Prostate gland (tissue), 2 donors: ENCODE measurements around the gene TRPM4. TPM values are rescaled to one million over a fixed set of nuclear protein-coding genes. Genes with fewer than 3 reads are reported as not detected.
A peak's percentile ranks its signal among the peaks of the same experiment; 100 is the strongest.
"Not testable (repeated sequence)": the region's sequence is repeated elsewhere in the genome, so short reads cannot be mapped to it uniquely, and the experiment has no call there.

Experiments used
- DNase-seq: peaks from one replicate; pipeline ENCODE4 v3.0.0-alpha.2; 2019; ENCODE audit warnings: low spot score
- H3K27ac ChIP-seq, 2 donors: fragments of 200-600 bp; sonication (generic); 2 replicates each; pipeline ENCODE4 v1.5.1; 2017 to 2019
- H3K27me3 ChIP-seq: fragments of 200-600 bp; sonication (generic); replicated peaks from 2 replicates; pipeline ENCODE4 v1.5.1; 2019; ENCODE audit not compliant: insufficient read depth
- H3K36me3 ChIP-seq, 2 donors: fragments of 200-600 bp; sonication (generic); 1 replicate in 1 of 2; 2 replicates in 1 of 2; pipeline versions ENCODE4 v1.5.1 to v1.8.1; 2017 to 2019
- H3K4me1 ChIP-seq: fragments of 200-600 bp; sonication (generic); replicated peaks from 2 replicates; pipeline ENCODE4 v1.5.1; 2019
- H3K4me3 ChIP-seq, 2 donors: fragments of 200-600 bp; sonication (generic); 2 replicates each; pipeline ENCODE4 v1.5.1; 2017 to 2019
- H3K9me3 ChIP-seq: fragments of 200-600 bp; sonication (generic); 2 replicates; pipeline ENCODE4 v1.5.1; 2017
- POLR2A ChIP-seq: fragments of 450-650 bp; IDR thresholded peaks from one replicate; pipeline ENCODE4 v1.6.1; 2016; ENCODE audit warnings: antibody characterized with exemption, mild to moderate bottlenecking
- POLR2AphosphoS5 ChIP-seq: sonication (generic); formaldehyde crosslinking; IDR thresholded peaks from one replicate; pipeline ENCODE4 v1.6.1; 2017; ENCODE audit warnings: antibody characterized with exemption
- WGBS: methylation state at CpG from one replicate; pipeline ENCODE4 v1.1.5; 2018; 5-methylcytosine and 5-hydroxymethylcytosine counted together
- intact Hi-C: fragments of 100-400 bp; cut with DNase I; formaldehyde crosslinking; loops from one replicate; pipeline ENCODE4 v1.14.2; 2022
- total RNA-seq, 2 donors: library from RNA; depleted of rRNA; stranded (reverse); fragments of >200 nt; gene quantifications; one replicate each; pipeline ENCODE4 v1.1.0, GENCODE V29; 2016
- TF ChIP-seq, protein P1 (sequence below), 4 experiments: fragments of 200-600 bp in 2 of 4; fragments of 450-650 bp in 2 of 4; sonication (generic) in 2 of 4; IDR thresholded peaks; 1 replicate in 3 of 4; 2 replicates in 1 of 4; pipeline ENCODE4 v1.5.1; 2016 to 2019; ENCODE audit warnings: antibody characterized with exemption in 4 of 4, mild to moderate bottlenecking in 2 of 4, moderate library complexity in 2 of 4

TRPM4 gene
- total RNA-seq, 2 donors from 2014 or later = 99.0 to 126 TPM

DNA sequence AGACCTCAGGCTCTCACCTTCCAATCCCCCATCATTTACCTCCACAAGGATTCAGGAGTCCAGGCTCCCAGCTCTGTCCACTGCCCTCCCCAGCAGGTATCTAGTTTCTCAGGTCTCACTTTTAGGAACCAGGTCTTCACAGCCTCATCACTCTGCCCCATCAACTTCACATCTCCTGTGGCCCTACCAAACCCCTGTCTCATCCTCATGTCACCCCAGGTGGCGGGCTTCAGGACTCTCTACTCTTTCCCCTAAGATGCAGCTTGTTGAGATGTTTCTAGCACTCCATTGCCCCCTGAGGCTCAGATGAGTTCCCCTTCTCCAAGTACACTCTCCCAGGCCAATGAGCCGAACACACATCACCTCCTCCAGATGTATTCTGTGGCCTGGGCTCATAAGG is 36.7 kb upstream of the TRPM4 start:
- TF ChIP-seq, protein P1, sequence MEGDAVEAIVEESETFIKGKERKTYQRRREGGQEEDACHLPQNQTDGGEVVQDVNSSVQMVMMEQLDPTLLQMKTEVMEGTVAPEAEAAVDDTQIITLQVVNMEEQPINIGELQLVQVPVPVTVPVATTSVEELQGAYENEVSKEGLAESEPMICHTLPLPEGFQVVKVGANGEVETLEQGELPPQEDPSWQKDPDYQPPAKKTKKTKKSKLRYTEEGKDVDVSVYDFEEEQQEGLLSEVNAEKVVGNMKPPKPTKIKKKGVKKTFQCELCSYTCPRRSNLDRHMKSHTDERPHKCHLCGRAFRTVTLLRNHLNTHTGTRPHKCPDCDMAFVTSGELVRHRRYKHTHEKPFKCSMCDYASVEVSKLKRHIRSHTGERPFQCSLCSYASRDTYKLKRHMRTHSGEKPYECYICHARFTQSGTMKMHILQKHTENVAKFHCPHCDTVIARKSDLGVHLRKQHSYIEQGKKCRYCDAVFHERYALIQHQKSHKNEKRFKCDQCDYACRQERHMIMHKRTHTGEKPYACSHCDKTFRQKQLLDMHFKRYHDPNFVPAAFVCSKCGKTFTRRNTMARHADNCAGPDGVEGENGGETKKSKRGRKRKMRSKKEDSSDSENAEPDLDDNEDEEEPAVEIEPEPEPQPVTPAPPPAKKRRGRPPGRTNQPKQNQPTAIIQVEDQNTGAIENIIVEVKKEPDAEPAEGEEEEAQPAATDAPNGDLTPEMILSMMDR (IDR thresholded peaks at IDR 0.05) = no peak
- TF ChIP-seq POLR2AphosphoS5 = no peak
- TF ChIP-seq POLR2A = no peak
- DNase-seq = no peak
- intact Hi-C loops = no loop called here
- no peaks in the 10 kb centered on the region for H3K9me3 ChIP-seq
- H3K36me3 ChIP-seq = no peaks in the 10 kb centered on the region
- no peak overlapping the region for H3K27ac ChIP-seq
- no peaks in the 10 kb centered on the region for H3K27me3 ChIP-seq
- peaks cover 14% of the 10 kb centered on the region for H3K4me1 ChIP-seq
- 97% methylated on average over 2 of the region's 2 CpGs for WGBS
- H3K4me3 ChIP-seq = no peak overlapping the region

GRCh38 chr19:49121841-49122240 is 35.8 kb upstream of the TRPM4 start:
- intact Hi-C loops, H3K27me3 ChIP-seq, H3K9me3 ChIP-seq, H3K4me3 ChIP-seq, H3K27ac ChIP-seq, H3K36me3 ChIP-seq, DNase-seq: not testable (repeated sequence)
- H3K4me1 ChIP-seq = peaks cover 14% of the 10 kb centered on the region
- 76% methylated on average over 10 of the region's 10 CpGs for WGBS

GRCh38 chr19:49123285-49123684 is 34.3 kb upstream of the TRPM4 start:
- H3K4me3 ChIP-seq, intact Hi-C loops, H3K27me3 ChIP-seq, DNase-seq, H3K36me3 ChIP-seq, H3K4me1 ChIP-seq, H3K27ac ChIP-seq, H3K9me3 ChIP-seq: not testable (repeated sequence)
- 94% methylated on average over 11 of the region's 11 CpGs for whole genome bisulfite sequencing

GRCh38 chr19:49125025-49125731 is 32.4 kb upstream of the TRPM4 start:
- no peak overlapping the region for H3K4me3 ChIP-seq

DNA sequence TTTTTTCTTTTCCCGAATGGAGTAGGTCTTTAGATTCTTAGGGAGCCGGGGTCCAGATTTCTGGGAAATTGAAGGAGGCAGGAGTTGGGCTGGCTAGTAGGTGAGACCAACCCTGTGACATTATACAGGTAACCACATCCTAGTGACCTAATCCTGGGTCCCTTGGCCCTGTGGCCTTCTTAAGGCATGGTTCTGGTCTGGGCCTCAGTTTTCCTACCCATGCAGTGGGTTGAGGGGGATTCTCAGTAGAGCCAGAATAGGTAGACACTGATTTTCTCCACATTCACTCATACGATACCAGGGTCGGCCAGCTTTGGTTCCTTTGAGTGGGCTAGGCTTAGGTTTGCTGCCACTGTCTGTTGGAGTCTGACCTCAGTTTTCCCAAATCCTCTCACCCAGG is 31.0 kb upstream of the TRPM4 start:
- WGBS = 65% methylated on average over 4 of the region's 4 CpGs
- H3K9me3 ChIP-seq = no peaks in the 10 kb centered on the region
- intact Hi-C loops = no loop called here
- TF ChIP-seq POLR2AphosphoS5 (no peak), POLR2A (no peak)
- TF ChIP-seq, protein P1 (IDR thresholded peaks at IDR 0.05) = no peak
- no peak overlapping the region for H3K27ac ChIP-seq
- no peaks in the 10 kb centered on the region for H3K27me3 ChIP-seq
- no peaks in the 10 kb centered on the region for H3K4me1 ChIP-seq
- H3K36me3 ChIP-seq = no peaks in the 10 kb centered on the region
- DNase-seq = no peak
- no peak overlapping the region for H3K4me3 ChIP-seq

More at GRCh38 chr19:49125025-49125731, 32.4 kb upstream of the TRPM4 start:
- WGBS = 24% methylated on average over 22 of the region's 23 CpGs
- Histone ChIP-seq H3K27ac (peak overlapping the region in 1 of 2 donors; percentile 19), H3K27me3 (no peaks in the 10 kb centered on the region), H3K4me1 (peaks cover under 1% of the 10 kb centered on the region), H3K9me3 (no peaks in the 10 kb centered on the region), H3K36me3 (no peaks in the 10 kb centered on the region)
- no peak for DNase-seq
- intact Hi-C loops = no loop called here
- TF ChIP-seq, protein P1 (IDR thresholded peaks at IDR 0.05) = no peak
- TF ChIP-seq POLR2A (no peak), POLR2AphosphoS5 (no peak)

GRCh38 chr19:49127225-49127624 is 30.4 kb upstream of the TRPM4 start:
- H3K4me3 ChIP-seq, H3K27me3 ChIP-seq, DNase-seq, H3K4me1 ChIP-seq, H3K36me3 ChIP-seq, intact Hi-C loops, H3K9me3 ChIP-seq: not testable (repeated sequence)
- WGBS = 95% methylated on average over 12 of the region's 12 CpGs
- H3K27ac ChIP-seq = peak overlapping the region in 1 of 2 donors; percentile 67
